Smooth muscle cell (in vitro differentiated cells): Measurements from ENCODE around the gene NPAS3. TPM values are rescaled to one million over a fixed set of nuclear protein-coding genes. Genes with fewer than 3 reads are reported as not detected.

Source experiments
- DNase-seq: peaks from one replicate; lab custom pipeline; 2025; ENCODE audit not compliant: unreplicated experiment; lab: John Stamatoyannopoulos, UW
- H2AFZ ChIP-seq: fragments of 200-600 bp; sonication (generic); 2 replicates; pipeline ENCODE4 v1.6.0; 2016; ENCODE audit warnings: antibody characterized with exemption, low read depth, mild to moderate bottlenecking
- H3F3A ChIP-seq: fragments of 200-600 bp; sonication (generic); 2 replicates; pipeline ENCODE4 v1.6.0; 2017; ENCODE audit warnings: antibody characterized with exemption, low read depth
- H3K27ac ChIP-seq: fragments of 200-600 bp; sonication (generic); 2 replicates; pipeline ENCODE4 v1.5.1; 2016; ENCODE audit warnings: low read depth, mild to moderate bottlenecking
- H3K27me3 ChIP-seq: fragments of 200-600 bp; sonication (generic); 2 replicates; pipeline ENCODE4 v1.6.1; 2016; ENCODE audit warnings: low read depth, mild to moderate bottlenecking
- H3K36me3 ChIP-seq: fragments of 200-600 bp; sonication (generic); 2 replicates; pipeline ENCODE4 v1.5.1; 2016; ENCODE audit warnings: low read depth
- H3K4me1 ChIP-seq: fragments of 200-600 bp; sonication (generic); 2 replicates; pipeline ENCODE4 v1.5.1; 2016; ENCODE audit warnings: low read depth
- H3K4me2 ChIP-seq: fragments of 200-600 bp; sonication (generic); 2 replicates; pipeline ENCODE4 v1.6.0; 2016; ENCODE audit warnings: mild to moderate bottlenecking
- H3K4me3 ChIP-seq: fragments of 200-600 bp; sonication (generic); 2 replicates; pipeline ENCODE4 v1.5.1; 2016; ENCODE audit warnings: mild to moderate bottlenecking
- H3K79me2 ChIP-seq: fragments of 200-600 bp; sonication (generic); 2 replicates; pipeline ENCODE4 v1.6.0; 2016; ENCODE audit warnings: low read depth, mild to moderate bottlenecking
- H3K9ac ChIP-seq: fragments of 200-600 bp; sonication (generic); 2 replicates; pipeline ENCODE4 v1.6.0; 2016; ENCODE audit warnings: low read depth
- H3K9me3 ChIP-seq: fragments of 200-600 bp; sonication (generic); replicated peaks from 2 replicates; pipeline ENCODE4 v1.5.1; 2016; ENCODE audit warnings: low read depth
- H4K20me1 ChIP-seq: fragments of 200-600 bp; sonication (generic); 2 replicates; pipeline ENCODE4 v1.6.0; 2016; ENCODE audit warnings: low read depth
- WGBS: methylation state at CpG from one replicate; pipeline ENCODE4 v1.1.7; 2016; ENCODE audit warnings: low lambda C conversion rate; 5-methylcytosine and 5-hydroxymethylcytosine counted together
- polyA plus RNA-seq: library from polyadenylated mRNA; unstranded; fragments of >200 nt; fragmentation: Nextera tagmentation; extraction: Ambion mirVana; gene quantifications from 2 replicates; pipeline ENCODE4 v1.2.1, GENCODE V29; 2016
- total RNA-seq: library from RNA; depleted of rRNA; stranded (reverse); fragments of >200 nt; gene quantifications from 2 replicates; pipeline ENCODE4 v1.2.3, GENCODE V29; 2014
- TF ChIP-seq, protein P1 (sequence below): fragments of 200-600 bp; sonication (generic); IDR thresholded peaks from 2 replicates; pipeline ENCODE4 v1.5.1; 2017; ENCODE audit warnings: borderline replicate concordance, mild to moderate bottlenecking, antibody characterized with exemption; ENCODE audit not compliant: insufficient read depth, poor library complexity, severe bottlenecking

Gene NPAS3
- total and polyA plus RNA-seq, 2 experiments from 2014 or later: 0.79 to 2.0 TPM

DNA sequence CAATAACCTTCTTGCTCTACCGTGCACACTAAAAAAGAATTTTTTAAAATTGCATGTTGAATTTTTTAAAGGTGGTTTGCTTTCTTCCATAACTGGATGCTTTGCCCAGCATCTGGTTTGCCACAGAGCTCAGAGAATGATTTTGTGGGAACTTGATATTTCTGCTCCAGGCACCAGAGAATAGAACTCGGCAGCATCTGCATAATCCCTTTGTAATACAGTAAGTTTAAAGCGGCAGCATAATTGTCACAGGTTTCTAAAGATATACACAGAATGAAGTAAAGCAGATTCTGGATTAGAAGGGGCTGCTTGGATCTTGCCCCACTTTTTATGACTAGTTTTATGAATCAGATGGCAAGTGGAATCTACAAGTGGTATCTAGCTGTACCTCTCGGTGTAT is 352.0 kb downstream of the NPAS3 start:
- 92% methylated on average over 4 of the region's 4 CpGs for WGBS
- Histone ChIP-seq H3K4me2 (no peak overlapping the region), H3K79me2 (no peaks in the 10 kb centered on the region), H3K27ac (no peak overlapping the region), H3K9me3 (no peaks in the 10 kb centered on the region), H3K4me1 (no peaks in the 10 kb centered on the region), H2AFZ (no peak overlapping the region), H3K27me3 (no peaks in the 10 kb centered on the region), H3K9ac (no peak overlapping the region), H4K20me1 (no peaks in the 10 kb centered on the region), H3F3A (no peaks in the 10 kb centered on the region), H3K4me3 (no peak overlapping the region), H3K36me3 (no peaks in the 10 kb centered on the region)
- DNase-seq: no peak
- TF ChIP-seq, protein P1, sequence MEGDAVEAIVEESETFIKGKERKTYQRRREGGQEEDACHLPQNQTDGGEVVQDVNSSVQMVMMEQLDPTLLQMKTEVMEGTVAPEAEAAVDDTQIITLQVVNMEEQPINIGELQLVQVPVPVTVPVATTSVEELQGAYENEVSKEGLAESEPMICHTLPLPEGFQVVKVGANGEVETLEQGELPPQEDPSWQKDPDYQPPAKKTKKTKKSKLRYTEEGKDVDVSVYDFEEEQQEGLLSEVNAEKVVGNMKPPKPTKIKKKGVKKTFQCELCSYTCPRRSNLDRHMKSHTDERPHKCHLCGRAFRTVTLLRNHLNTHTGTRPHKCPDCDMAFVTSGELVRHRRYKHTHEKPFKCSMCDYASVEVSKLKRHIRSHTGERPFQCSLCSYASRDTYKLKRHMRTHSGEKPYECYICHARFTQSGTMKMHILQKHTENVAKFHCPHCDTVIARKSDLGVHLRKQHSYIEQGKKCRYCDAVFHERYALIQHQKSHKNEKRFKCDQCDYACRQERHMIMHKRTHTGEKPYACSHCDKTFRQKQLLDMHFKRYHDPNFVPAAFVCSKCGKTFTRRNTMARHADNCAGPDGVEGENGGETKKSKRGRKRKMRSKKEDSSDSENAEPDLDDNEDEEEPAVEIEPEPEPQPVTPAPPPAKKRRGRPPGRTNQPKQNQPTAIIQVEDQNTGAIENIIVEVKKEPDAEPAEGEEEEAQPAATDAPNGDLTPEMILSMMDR: no peak

DNA sequence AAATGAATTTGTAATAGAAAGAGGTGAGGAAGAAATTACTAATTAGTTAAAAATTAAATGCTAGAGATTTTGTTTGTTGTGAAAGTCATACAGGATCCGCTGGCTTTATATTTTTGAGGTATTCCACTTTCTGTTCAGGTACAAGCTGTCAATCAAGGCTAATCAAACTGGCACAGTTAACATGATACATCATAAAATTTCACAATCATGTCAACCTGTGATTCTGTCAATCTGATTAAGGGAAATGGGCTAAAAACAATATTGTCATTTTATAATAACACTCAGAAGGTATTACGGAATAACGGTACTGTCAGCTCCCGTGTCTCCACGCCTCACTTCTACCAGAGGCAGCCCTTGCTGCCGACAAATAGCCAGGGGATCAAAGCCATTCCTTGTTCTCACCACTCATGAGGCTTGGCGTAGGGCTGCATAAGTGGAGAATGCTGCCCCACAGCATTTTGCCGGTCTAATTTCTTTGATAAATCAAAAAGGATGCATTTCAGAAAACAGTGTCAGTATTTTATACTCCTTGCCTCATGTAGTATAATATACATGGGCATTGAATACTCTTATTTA is 352.9 kb downstream of the NPAS3 start:
- WGBS: 93% methylated on average over 8 of the region's 8 CpGs
- H4K20me1 ChIP-seq: no peaks in the 10 kb centered on the region
- H3K4me2 ChIP-seq: no peak overlapping the region
- DNase-seq: no peak
- H3K36me3 ChIP-seq: no peaks in the 10 kb centered on the region
- H3K4me1 ChIP-seq: no peaks in the 10 kb centered on the region
- TF ChIP-seq, protein P1: no peak
- H3F3A ChIP-seq: no peaks in the 10 kb centered on the region
- no peak overlapping the region for H2AFZ ChIP-seq
- H3K79me2 ChIP-seq: no peaks in the 10 kb centered on the region
- H3K4me3 ChIP-seq: no peak overlapping the region
- H3K9me3 ChIP-seq: no peaks in the 10 kb centered on the region
- no peak overlapping the region for H3K9ac ChIP-seq
- H3K27ac ChIP-seq: no peak overlapping the region
- no peaks in the 10 kb centered on the region for H3K27me3 ChIP-seq

DNA sequence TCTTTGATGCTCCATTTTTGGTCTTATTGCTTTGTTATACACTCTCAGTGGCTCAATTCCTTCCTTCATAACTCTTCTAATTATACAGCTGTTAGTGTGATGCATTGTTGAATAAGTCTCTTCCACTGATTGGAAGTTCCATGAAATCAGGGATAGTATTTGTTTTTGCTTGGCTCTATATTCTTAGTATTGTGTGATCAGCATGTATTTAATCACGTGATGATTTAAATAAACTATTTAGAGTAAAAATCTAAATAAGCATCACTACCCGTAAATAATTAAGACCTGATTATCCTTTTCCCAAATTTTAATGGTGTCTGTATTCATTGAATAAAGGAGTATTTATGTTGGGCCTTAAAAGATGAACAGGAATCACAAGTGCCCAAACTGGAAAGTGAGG is 355.7 kb downstream of the NPAS3 start:
- Histone ChIP-seq H3K36me3 (no peaks in the 10 kb centered on the region), H3K4me3 (no peak overlapping the region), H3K4me2 (no peak overlapping the region), H3K27me3 (no peaks in the 10 kb centered on the region), H3K79me2 (no peaks in the 10 kb centered on the region), H2AFZ (no peak overlapping the region), H3K4me1 (no peaks in the 10 kb centered on the region), H3F3A (no peaks in the 10 kb centered on the region), H3K9me3 (no peaks in the 10 kb centered on the region), H4K20me1 (no peaks in the 10 kb centered on the region), H3K9ac (no peak overlapping the region), H3K27ac (no peak overlapping the region)
- no peak for DNase-seq
- 97% methylated on average over 2 of the region's 2 CpGs for WGBS
- TF ChIP-seq, protein P1: no peak

DNA sequence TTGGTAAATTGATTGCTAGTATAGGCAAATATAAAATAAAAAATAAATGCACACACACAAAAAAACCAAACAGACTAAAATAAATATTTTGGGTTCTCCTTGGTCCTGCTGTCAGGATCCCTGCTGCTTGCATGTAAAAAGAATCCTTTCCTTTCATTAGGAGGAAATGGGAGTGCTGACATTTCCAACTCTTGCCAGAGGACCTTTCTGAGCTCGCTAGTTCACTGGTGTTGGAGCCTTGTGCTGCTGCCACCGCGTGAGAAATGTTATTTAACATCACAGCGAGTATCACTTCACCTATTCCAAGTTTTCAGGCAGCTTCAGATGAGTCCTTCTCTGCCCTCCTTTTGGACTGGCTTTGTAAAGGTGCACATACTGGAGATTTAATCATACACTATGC is 358.9 kb downstream of the NPAS3 start:
- WGBS: 34% methylated on average over 4 of the region's 4 CpGs
- Histone ChIP-seq H3K4me2 (no peak overlapping the region), H2AFZ (no peak overlapping the region)

More for the DNA sequence above, 358.9 kb downstream of the NPAS3 start:
- no peaks in the 10 kb centered on the region for H3K9me3 ChIP-seq
- no peaks in the 10 kb centered on the region for H3K27me3 ChIP-seq
- no peak for DNase-seq
- no peaks in the 10 kb centered on the region for H3K79me2 ChIP-seq
- no peaks in the 10 kb centered on the region for H3K4me1 ChIP-seq
- no peaks in the 10 kb centered on the region for H3F3A ChIP-seq
- no peak overlapping the region for H3K27ac ChIP-seq
- no peaks in the 10 kb centered on the region for H3K36me3 ChIP-seq
- H3K9ac ChIP-seq: no peak overlapping the region
- H4K20me1 ChIP-seq: no peaks in the 10 kb centered on the region
- TF ChIP-seq, protein P1: no peak
- no peak overlapping the region for H3K4me3 ChIP-seq
